Skin epidermis (tissue), 12 donors: Measurements from ENCODE around the gene GSTT4.
"Not testable (repeated sequence)": the region's sequence is repeated elsewhere in the genome, so short reads cannot be mapped to it uniquely, and the experiment has no call there.

Experiments
- H3K27ac ChIP-seq, 21 experiments: fragments of 200-600 bp; sonication (generic) in 11 of 21; one replicate each; pipeline ENCODE4 v1.5.0; 2020; ENCODE audit warnings: mild to moderate bottlenecking in 3 of 21, inconsistent platforms in 2 of 21, moderate library complexity in 2 of 21
- H3K4me3 ChIP-seq, 7 experiments: fragments of 200-600 bp; sonication (generic) in 2 of 7; one replicate each; pipeline ENCODE4 v1.5.0; 2020; ENCODE audit warnings: inconsistent platforms in 2 of 7, mild to moderate bottlenecking in 2 of 7, moderate library complexity in 1 of 7

Gene GSTT4

DNA sequence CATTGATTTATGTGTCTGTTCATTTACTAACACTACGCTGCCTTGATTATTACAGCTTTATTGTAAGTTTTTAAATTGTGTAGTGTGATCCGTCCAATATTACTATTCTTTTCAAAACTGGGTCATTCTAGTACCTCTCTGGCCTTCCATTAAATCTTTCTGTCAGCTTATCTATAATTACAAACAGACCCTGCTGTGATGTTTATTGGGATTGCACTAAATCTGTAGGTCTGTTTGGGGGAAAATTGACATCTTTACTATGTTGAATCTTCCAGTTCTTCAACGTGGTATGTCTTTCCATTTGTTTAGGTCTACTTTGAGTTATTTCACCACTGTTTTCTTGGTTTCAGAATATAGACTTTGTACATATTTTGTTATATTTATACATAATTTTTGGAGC lies 21.5 kb upstream of the GSTT4 start:
- no peak overlapping the region for H3K4me3 ChIP-seq
- no peak overlapping the region for H3K27ac ChIP-seq

DNA sequence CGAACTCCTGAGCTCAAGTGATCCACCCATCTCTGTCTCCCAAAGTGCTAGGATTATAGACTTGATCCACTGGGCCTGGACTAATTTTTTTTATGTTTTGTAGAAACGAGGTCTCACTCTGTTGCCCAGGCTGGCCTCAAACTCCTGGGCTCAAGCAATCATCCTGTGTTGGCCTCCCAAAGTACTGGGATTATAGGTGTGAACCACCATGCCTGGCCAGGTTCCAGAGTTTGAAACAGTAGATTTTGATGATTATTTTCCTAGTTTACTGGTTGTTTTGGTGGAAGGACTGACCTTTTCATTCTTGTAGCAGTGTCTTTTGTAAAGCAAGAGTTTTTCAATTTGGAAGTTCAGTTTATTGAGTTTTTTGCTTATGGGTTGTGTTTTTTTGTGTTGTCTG lies 20.8 kb upstream of the GSTT4 start:
- H3K4me3 ChIP-seq, result no peak overlapping the region
- H3K27ac ChIP-seq, result no peak overlapping the region

DNA sequence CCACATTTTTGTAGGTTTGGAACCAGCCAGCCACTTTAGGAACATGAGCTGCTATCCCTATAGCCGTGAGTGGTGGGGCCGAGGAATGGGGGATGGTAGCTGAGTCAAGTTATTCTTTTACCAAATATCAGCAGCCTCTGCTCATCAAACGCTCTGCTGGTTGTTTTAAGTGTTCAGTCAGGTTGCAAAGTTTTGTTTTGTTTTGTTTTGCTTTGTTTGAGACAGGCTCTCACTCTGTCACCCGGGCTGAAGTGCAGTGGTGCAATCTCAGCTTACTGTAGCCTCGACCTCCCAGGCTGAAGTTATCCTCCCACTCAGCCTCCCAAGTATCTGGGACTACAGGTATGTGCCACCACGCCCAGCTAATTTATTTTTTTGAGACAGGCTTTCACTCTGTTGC lies 20.2 kb upstream of the GSTT4 start:
- Histone ChIP-seq H3K4me3 (no peak overlapping the region), H3K27ac (no peak overlapping the region)

DNA sequence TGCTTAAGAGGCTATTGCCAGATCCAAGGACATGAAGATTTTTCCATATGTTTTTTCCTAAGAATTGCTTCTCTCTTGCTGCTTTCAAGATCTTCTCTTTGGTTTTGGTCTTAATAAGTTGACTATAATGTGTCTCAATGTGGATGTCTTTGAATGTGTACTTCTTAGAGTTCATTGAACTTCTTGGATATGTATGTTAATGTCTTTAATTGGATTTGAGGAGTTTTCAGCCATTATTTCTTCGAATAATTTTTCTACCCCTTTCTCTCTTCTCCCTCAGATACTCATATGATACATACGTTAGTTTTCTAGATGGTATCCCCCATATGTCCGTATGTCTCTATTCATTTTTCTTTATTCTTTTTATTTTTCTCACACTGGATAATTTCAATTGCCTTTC lies 19.1 kb upstream of the GSTT4 start:
- H3K4me3 ChIP-seq, result no peak overlapping the region
- H3K27ac ChIP-seq, result no peak overlapping the region

DNA sequence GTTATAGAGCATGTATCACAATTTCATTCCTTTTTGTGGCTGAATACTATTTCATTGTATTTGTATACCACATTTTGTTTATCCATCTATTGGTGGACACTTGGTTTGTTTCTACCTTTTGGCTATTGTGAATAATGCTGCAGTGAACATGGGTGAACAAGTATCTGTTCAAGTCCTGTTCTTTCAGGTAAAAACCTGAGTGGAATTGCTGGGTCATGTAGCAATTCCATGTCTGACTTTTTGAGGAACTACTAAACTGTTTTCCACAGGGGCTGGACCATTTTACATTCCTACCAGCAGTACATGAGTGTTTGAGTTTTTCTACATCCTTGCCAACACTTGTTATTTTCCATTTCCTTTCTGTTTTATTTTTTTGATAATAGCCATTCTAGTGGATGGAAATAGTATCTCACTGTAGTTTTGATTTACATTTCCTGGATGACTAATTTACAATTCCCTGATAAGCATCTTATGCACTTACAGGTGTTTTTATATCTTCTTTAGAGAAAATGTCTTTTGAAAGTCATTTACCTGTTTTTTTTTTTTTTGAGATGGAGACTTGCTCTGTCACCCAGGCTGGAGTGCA lies 18.0 kb upstream of the GSTT4 start:
- no peak overlapping the region for H3K4me3 ChIP-seq
- no peak overlapping the region for H3K27ac ChIP-seq

DNA sequence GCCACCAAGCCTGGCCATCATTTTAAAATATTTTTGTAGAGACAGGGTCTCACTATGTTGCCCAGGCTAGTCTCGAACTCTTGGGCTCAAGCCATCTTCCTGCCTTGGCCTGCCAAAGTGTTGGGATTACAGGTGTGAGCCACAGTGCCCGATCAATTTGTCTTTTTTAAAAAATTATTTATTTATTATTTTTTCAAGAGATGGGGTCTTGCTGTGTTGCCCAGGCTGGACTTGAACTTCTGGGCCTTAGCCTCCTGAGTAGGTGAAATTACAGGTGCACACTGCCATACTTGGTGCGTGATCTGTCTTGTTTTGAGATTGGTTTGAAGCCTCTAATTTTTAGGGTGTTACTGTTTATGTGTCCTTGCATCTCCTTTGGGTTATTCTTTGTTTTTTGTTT lies 16.1 kb upstream of the GSTT4 start:
- H3K27ac ChIP-seq, result no peak overlapping the region
- H3K4me3 ChIP-seq, result no peak overlapping the region

DNA sequence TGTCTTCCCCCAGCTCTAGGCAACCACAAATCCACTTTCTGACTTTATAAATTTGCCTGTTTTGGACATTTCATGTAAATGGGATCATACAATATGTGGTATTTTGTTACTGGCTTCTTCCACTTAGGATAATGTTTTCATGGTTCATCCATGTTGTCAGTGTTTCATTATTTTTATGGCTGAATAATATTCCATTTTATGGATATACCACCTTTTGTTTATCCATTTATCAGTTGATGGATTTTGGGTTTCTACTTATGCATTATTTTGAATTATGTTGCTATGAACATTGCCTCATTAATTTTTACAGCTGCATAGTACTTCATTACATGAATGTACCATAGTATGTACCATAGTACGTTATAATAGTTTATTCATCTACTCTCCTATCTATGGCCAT lies 10.9 kb upstream of the GSTT4 start:
- H3K27ac ChIP-seq, result no peak overlapping the region
- no peak overlapping the region for H3K4me3 ChIP-seq

DNA sequence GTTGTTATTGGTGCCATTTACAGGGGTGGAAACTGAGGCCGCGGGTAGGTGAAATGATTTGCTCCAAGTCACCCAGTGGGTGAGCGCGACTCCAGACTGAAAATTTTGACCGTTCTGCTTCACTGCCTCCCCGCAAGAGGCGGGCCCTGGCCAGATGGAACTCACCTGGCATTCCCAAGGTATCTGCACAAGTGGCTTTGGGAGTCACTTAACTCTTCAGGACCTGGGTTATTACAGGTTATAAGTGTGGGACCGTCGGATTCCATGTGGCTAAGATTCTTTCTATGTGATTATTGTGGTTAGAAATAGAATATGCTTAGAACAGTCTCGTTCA lies 6.4 kb upstream of the GSTT4 start:
- Histone ChIP-seq H3K4me3 (peak overlapping the region; percentile 54 to 97 (median 88)), H3K27ac (peak overlapping the region in 20 of 21 experiments; percentile 74 to 90 (median 84))

DNA sequence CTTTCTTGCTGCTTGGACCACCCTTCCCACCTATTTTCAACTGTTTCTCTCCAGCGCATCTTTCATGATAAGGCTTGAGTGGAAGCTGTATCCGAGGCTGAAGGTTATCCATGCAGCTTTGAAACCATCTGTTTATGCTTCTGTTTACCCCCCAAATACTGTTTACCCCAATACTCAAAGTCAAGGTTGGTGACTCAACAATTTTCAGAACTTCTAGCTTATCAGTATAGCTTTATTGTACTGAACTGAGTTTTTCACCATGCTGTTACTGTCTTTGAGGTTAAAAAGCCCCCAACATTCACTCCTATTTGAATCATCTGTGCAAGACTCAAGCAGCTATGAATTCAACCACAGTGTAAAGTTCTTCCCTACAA lies 4.8 kb upstream of the GSTT4 start:
- no peak overlapping the region for H3K27ac ChIP-seq

DNA sequence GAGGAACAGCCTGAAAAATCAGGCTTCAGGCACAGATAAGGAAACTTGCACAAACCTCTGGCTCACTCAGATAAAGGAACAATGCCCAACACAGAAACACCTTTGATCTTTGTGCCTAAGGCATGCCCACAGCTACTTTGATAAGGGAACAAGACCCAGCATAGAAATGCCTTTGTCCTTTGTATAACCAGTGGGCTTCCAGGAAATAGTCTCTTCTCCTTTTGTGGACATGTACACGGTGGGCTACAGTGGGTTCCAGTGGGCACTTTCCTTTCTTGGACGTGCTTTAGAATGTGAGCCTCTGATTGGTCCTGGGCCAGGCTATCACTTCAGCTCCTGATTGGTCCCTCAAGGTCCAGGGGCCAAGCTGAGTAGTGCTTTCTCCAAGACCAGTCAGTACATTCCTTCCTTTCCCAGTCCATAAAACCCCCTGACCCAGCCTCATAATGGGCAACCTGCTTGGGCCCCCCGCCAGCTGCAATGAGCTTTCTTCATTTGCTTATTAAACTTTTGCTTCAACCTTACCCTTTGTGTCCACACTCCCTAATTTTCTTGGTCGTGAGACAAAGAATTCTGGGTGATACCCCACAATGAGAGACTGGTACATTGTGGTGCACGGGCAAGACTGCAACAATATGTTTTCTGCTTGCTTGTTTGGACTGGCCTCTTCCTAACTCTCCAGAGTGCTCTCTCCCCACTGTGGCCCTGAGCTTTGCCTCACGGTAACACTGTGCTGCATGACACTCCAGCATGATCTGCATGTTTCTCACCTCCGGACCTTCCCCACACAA lies 4.2 kb upstream of the GSTT4 start:
- Histone ChIP-seq H3K4me3 (no peak overlapping the region), H3K27ac (no peak overlapping the region)

More for the DNA sequence above, 4.8 kb upstream of the GSTT4 start:
- no peak overlapping the region for H3K4me3 ChIP-seq

DNA sequence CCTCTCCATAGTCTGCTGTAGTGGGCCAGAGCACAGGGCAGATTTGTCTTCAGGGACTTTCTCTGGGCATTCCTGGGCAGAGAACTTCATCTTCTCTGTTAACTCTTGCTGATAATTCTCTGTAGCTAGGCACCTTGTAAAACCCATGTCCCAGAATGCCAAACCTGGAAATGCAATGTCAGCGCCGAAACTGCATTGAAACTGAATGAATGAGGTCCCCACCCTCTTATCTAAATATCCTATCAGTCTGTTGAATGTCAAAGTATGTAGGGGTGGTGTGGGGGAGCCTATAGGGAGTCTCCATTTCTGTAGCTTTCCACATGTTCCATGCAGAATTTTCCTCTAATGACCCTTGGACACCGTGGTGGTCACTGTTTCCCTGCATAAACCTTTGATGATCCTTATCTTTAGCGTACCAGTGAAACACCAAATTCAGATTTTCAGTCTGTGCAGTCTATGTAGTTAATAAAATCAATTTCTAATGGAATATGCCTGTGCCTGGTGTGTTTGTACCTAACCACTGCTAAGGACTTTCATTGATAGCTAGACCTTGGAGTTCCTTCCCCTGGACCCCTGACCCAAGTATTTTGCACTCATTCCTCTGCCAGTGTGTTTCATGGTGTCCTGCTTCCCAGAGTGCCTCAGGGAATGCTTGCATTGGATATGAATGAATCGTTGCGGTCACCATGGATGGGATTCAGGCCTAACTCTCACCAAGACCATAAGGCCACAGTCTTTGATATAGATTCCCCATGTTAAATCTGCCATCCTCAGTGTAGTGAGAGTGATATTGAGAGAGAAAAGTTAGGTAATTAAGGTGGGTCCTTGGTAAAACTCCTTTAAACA lies 3.4 kb upstream of the GSTT4 start:
- no peak overlapping the region for H3K27ac ChIP-seq

DNA sequence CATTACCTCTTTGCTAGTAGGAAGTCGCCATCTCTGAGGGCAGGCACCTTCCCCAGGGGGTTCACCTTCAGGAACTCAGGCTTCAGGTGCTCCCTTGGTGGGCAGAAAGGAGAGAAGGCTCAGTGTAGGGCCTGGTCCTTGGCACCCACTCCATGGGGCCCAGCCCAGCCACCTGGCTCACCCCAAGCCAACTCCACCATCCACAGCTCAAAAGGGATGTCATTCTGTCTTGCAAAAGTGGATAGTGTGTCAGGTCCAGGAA lies 2.7 kb upstream of the GSTT4 start:
- H3K4me3 ChIP-seq, result no peak overlapping the region
- H3K27ac ChIP-seq, result no peak overlapping the region

More for the DNA sequence above, 3.4 kb upstream of the GSTT4 start:
- H3K4me3 ChIP-seq, result no peak overlapping the region

DNA sequence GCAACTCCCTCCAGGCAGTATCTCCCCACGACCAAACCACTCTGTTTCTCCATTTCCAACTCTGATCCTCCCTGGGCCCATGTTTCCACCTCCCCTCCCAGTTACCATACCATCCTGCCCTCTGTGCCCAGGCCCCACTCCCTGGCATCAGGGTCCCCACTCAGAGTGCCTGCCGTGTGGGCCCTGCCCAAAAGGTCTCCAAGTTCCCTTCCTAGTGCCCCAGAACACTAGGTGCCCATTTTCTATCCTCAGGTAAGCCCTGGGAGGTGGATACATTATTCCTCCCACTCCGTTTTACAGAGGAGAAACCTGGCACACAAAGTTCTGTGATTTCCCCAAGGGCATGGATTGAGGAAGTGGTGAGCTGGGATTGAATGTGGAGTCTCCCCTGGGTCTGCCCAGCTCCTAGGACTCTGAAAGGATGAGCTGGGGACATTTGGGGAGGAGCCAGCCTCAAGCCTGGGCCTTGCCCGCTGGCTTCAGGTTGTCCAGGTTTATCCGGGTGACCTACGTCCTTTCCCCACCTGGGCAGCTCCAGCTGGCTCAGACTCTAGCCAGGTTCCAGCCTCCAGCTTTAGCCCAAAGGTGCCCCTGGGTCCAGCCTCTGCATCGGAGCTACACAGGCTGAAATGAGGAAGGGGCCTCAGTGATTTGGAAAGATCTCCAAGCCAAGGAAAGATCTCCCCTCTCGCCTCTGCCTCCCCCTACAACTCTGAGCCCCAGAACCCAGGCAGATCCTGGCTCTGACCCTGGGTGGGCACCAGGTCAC lies 2.2 kb upstream of the GSTT4 start:
- H3K27ac ChIP-seq, result no peak overlapping the region
- no peak overlapping the region for H3K4me3 ChIP-seq

DNA sequence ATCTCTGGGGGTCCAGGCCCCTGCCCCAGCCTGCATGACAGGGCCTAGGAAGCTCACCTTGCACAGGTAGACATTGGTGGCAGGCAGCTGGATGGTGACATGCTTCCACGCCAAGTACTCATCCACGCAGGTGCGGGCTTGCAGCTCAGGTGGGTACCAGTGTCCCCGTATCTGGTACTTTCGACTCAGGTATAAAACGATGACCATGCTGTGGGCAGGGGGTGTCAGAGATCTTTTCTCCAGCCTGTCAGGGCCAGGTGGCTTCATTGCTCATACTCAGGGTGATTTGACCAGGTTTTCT lies 1.6 kb upstream of the GSTT4 start:
- H3K27ac ChIP-seq, result no peak overlapping the region
- no peak overlapping the region for H3K4me3 ChIP-seq

DNA sequence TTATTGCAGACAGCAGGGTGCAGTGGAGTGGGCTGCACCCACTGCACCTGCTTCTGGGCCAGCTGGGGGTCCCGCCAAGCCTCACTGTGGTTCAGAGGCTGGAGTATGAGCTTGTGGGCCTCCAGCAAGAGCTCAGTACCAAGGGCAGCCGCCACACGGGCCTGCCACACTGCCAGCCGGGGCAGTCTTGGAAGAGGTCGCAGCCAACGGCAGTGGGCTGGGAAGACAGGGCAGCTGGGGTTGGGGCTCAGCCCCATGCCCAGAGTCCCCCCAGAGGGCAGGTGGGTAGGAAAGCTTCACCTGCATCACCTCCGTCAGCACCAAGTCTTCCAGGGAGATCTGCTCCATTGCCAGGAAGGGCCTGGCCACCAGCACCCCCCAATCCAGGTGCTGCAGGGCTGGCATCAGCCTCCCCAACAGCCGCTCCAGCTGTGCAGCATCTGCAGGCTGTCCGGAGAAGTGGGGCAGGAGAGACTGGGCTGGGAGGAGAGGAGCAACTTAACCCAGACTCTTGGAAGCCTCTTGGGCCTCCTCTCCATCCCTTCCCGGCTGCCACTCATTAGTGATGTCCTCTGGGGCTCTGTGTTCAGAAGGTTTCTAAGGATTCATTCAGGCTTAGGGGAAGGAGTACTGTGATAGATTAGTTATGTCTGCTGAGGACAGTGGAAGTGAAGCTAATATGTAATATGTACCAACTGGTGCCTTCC lies 1.1 kb upstream of the GSTT4 start:
- no peak overlapping the region for H3K27ac ChIP-seq

DNA sequence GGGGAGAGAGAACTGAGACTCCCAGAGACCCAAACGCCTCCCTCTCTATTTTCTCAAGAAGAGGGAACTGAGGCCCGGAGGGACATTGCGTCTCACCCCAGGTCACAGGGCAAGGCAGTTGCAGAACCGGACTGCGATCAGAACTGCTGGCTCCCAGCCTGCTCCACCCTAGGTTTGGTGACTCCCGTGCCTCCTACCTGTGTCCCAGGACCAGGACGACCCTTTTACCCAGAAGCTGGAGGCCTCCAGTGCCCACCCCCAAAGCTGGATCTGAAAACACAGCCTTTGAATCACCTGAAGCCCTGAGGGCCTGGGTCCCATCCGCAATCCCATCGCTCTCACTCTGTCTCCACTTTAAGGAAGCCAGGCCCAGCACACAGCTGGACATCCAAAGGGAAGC lies 1.4 kb downstream of the GSTT4 start:
- no peak overlapping the region for H3K27ac ChIP-seq
- H3K4me3 ChIP-seq, result no peak overlapping the region

More for the DNA sequence above, 1.1 kb upstream of the GSTT4 start:
- H3K4me3 ChIP-seq, result no peak overlapping the region

DNA sequence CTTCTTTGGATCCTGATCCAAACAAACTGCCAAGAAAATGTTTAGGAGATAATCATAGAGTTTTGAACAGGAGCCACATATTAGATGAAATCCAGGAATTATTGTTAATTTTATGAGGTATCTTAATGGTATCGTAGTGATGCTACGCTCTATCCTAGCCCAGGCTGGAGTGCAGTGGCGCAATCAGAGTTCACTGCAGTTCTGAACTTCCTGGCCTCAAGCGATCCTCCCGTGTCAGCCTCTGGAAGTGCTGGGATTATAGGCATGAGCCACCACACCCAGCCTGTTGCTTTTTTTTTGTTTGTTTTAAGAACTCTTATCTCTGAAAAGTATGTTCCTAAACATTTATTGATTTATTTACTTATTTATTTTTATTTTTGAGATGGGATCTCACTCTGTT lies 2.4 kb downstream of the GSTT4 start:
- Histone ChIP-seq H3K27ac (no peak overlapping the region), H3K4me3 (no peak overlapping the region)

DNA sequence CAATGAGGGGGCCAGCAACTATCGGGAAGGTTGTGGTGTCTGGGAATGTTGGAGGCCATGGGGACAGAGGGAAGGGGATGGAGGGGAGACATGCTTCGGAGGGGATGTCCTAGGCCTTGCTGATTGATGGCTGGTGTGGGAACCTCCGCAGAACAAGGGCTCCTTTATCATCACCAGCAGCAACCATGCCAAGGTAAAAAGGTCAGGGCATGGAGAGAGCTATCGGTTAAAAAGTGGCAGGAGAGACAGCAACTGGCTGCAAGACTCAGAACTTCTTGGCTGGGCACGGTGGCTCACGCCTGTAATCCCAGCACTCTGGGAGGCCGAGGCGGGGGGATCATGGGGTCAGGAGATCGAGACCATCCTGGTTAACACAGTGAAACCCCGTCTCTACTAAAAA lies 3.0 kb downstream of the GSTT4 start:
- H3K27ac ChIP-seq, result no peak overlapping the region

DNA sequence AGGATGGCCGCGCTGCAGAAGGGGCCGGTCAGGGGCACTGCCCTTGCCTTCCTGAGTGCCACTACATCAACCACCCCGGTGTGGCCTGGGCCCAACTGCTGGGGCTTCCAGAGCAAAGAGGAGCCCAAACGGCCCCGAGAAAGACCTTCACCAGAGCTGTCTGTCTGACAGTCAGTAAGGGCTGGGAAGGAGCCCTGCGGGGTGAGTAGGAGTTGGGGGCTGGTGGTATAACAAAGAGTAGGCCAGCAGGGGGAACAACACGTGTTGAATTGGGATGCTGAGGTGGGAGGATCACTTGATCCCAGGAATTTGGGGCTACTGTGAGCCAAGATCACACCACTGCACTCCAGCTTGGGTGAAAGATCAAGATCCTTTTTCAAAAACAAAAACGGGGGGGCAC lies 3.9 kb downstream of the GSTT4 start:
- no peak overlapping the region for H3K27ac ChIP-seq
- H3K4me3 ChIP-seq, result no peak overlapping the region

More for the DNA sequence above, 3.0 kb downstream of the GSTT4 start:
- no peak overlapping the region for H3K4me3 ChIP-seq

DNA sequence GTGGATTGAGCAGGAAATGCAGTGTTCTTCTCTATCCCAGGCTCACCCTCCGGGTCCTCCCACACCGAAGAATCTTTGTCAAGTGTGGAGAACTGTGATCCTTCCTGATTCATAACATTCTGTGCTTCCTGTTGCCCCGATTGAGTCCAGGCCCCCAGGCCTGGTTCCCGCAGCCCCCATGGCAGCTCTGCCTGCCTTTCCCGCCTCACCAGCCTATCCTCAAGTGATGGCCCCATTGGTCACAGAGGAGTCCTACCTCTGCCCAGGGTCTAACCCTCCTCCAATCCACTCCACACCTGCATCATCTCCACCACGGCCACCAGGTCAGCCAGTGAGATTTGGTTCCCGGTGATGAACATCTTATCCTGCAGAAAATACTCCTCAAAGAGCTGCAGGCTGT lies 5.5 kb downstream of the GSTT4 start:
- H3K4me3 ChIP-seq, H3K27ac ChIP-seq: not testable (repeated sequence)
